HFFc6 (cell line): ENCODE measurements around the gene MRPL19. TPM values are rescaled to one million over a fixed set of nuclear protein-coding genes. Genes with fewer than 3 reads are reported as not detected.
"Not testable (repeated sequence)": the region's sequence is repeated elsewhere in the genome, so short reads cannot be mapped to it uniquely, and the experiment has no call there.

Source experiments
- DNase-seq: peaks from one replicate; pipeline ENCODE4 v3.0.0-alpha.2; 2018
- H3K27ac Mint-ChIP-seq: 2 replicates; pipeline ENCODE4 v1.8.0; 2020; ENCODE audit warnings: mild to moderate bottlenecking, mixed read lengths
- H3K27me3 Mint-ChIP-seq: 2 replicates; pipeline ENCODE4 v1.8.0; 2021; ENCODE audit warnings: mild to moderate bottlenecking, moderate library complexity, mixed read lengths; ENCODE audit not compliant: insufficient read depth
- H3K36me3 Mint-ChIP-seq: 2 replicates; pipeline ENCODE4 v1.8.0; 2021; ENCODE audit warnings: low read depth, mixed read lengths
- H3K4me1 Mint-ChIP-seq: 2 replicates; pipeline ENCODE4 v1.8.0; 2020; ENCODE audit warnings: low read depth, mixed read lengths
- H3K4me3 Mint-ChIP-seq: 2 replicates; pipeline ENCODE4 v1.8.0; 2020; ENCODE audit warnings: mild to moderate bottlenecking, moderate library complexity, mixed read lengths
- H3K9me3 Mint-ChIP-seq: 2 replicates; pipeline ENCODE4 v1.8.0; 2020; ENCODE audit warnings: mild to moderate bottlenecking, mixed read lengths
- CTCF ChIP-seq: fragments of 200-600 bp; sonication (generic); IDR thresholded peaks from 2 replicates; pipeline ENCODE4 v1.5.0; 2021; ENCODE audit warnings: antibody characterized with exemption, mild to moderate bottlenecking
- total RNA-seq, 6 experiments: library from RNA; stranded (reverse); fragmentation: NEBNext Ultra II Directional; extraction: Animal tissue kit (Norgen Biotek cat#: 25700); gene quantifications; 2 replicates in 1 of 6; 3 replicates in 5 of 6; pipeline ENCODE4 v1.2.3, GENCODE V29; 2021

MRPL19 gene
- total RNA-seq, 6 experiments from 2014 or later, result 61.0 to 66.1 (median 63.1) TPM

DNA sequence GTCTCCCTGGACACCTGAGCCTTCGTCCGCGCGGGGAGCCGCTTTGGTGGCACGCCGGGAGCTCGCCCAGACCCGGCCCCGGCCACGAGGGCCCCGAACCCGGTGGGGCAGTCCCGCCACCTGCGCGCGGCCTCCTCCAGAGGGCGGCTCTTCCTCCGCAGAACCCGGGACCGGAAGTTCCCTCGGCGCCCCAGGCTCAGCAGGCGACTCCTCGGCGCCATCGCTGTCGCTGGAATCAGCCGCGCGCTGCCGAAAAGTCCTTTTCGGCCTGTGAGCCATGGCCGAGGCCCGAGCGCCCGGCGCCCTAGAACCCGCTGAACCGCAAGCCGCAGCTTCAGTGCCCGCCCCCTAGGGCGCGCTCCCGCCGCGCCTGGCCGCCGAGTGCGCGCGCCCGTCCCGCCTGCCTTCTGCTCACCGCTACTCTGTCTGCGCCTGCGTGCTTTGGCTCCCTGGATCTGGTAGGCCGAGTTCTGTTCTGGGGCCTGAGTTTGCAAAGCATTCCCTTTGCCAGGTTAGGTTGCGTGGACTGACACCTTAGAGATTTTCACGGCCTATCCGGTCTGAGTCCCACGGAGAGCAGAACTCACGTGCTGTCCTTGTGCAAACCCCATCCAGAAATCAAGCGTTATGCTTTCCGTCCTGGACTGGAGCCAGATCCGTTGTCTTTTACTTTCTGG, 64.1 kb downstream of the MRPL19 start, which contains the start of gene GCFC2:
GCFC2 (minus strand) TSS at position 339 of the 677 bp plus-strand sequence; CDS start at position 279, 60 bp downstream.
- peak; percentile 75 for DNase-seq
- Mint-ChIP-seq H3K27ac (peak within 1 kb of the TSS; percentile 96), H3K27me3 (no peaks in the 10 kb centered on the region; the same call in 1 of the 2 replicates), H3K9me3 (no peaks in the 10 kb centered on the region), H3K36me3 (no peaks in the 10 kb centered on the region), H3K4me1 (peaks cover 45% of the 10 kb centered on the region), H3K4me3 (peak within 1 kb of the TSS; percentile 95)
- TF ChIP-seq CTCF, result peak; percentile 69

DNA sequence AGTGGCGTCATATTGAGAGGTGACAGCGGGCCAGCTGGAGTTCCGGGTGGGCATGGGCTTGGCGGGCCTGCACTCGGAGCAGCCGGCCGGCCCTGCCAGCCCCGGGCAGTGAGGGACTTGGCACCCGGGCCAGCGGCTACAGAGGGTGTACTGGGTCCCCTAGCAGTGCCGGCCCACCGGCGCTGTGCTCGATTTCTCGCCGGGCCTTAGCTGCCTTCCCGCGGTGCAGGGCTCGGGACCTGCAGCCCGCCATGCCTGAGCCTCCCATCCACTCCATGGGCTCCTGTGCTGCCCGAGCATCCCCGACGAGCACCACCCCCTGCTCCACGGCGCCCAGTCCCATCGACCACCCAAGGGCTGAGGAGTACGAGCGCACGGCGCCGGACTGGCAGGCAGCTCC, 65.0 kb downstream of the MRPL19 start:
- not testable (repeated sequence) for DNase-seq, H3K27me3 Mint-ChIP-seq, H3K36me3 Mint-ChIP-seq, H3K9me3 Mint-ChIP-seq, H3K4me3 Mint-ChIP-seq
- Mint-ChIP-seq H3K4me1 (peaks cover 37% of the 10 kb centered on the region), H3K27ac (peak overlapping the region; percentile 96; the same call in 1 of the 2 replicates)

- no peak for DNase-seq
- peak; percentile 27; the same call in 1 of the 2 replicates for TF ChIP-seq CTCF
- Mint-ChIP-seq H3K9me3 (no peaks in the 10 kb centered on the region), H3K4me3 (no peak overlapping the region), H3K27ac (no peak overlapping the region), H3K27me3 (peaks cover 7% of the 10 kb centered on the region), H3K36me3 (no peaks in the 10 kb centered on the region), H3K4me1 (peaks cover 8% of the 10 kb centered on the region)
These were observed 69.8 kb downstream of the MRPL19 start for GRCh38 chr2:75716406-75716805.

DNA sequence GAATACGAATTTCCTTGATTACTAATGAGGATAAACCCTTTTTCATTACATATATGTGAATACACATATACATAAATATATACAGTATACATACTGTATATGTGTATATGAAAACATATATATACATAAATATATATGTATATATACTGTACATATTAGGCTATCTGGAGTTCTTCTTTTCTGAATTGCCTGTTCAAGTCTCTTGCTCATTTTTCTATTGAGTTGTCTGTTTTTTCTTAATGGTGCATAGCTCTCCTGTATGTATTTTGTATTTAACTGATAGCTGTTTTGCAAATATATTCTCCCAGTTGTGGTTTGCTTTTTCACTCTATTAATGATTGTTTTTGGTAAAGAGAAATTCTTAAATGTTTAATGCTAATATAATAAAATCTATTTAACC, 73.0 kb downstream of the MRPL19 start:
- H3K27ac Mint-ChIP-seq, result no peak overlapping the region
- no peaks in the 10 kb centered on the region for H3K9me3 Mint-ChIP-seq
- no peaks in the 10 kb centered on the region for H3K36me3 Mint-ChIP-seq
- H3K4me1 Mint-ChIP-seq, result peaks cover 6% of the 10 kb centered on the region
- TF ChIP-seq CTCF, result no peak
- H3K4me3 Mint-ChIP-seq, result no peak overlapping the region
- peaks cover 19% of the 10 kb centered on the region for H3K27me3 Mint-ChIP-seq
- DNase-seq, result no peak

GRCh38 chr2:75720525-75720924, 73.9 kb downstream of the MRPL19 start:
- Mint-ChIP-seq H3K36me3 (no peaks in the 10 kb centered on the region), H3K4me1 (no peaks in the 10 kb centered on the region), H3K4me3 (no peak overlapping the region), H3K27me3 (peaks cover 19% of the 10 kb centered on the region), H3K9me3 (no peaks in the 10 kb centered on the region), H3K27ac (no peak overlapping the region)
- no peak for DNase-seq
- TF ChIP-seq CTCF, result no peak

DNA sequence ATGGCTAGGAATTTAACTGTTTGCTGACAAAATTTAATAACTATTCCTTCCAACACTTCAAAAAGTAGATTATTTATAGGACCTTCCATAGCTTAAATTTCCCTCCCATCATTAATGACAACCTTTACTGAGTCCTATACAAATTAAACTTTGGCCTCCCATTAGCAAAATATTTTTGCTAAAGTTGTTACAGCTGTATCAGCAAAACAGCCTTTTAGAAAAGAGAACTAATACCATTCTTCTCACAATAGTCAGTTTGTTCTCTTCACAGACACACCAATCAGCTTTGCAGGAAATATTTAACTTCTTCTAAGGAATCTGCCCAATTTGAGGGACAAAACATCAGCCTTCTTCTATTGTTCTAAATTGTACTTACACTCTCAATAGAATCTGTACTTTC, 76.1 kb downstream of the MRPL19 start:
- H3K4me1 Mint-ChIP-seq, result no peaks in the 10 kb centered on the region
- H3K27ac Mint-ChIP-seq, result no peak overlapping the region
- H3K9me3 Mint-ChIP-seq, result no peaks in the 10 kb centered on the region
- no peak overlapping the region for H3K4me3 Mint-ChIP-seq
- H3K36me3 Mint-ChIP-seq, result no peaks in the 10 kb centered on the region
- no peak for TF ChIP-seq CTCF
- H3K27me3 Mint-ChIP-seq, result peaks cover 23% of the 10 kb centered on the region
- DNase-seq, result no peak
